K562 (cell line): ENCODE measurements around the gene SLC1A7. TPM values are rescaled to one million over a fixed set of nuclear protein-coding genes. Genes with fewer than 3 reads are reported as not detected.

Source experiments
- ATAC-seq: fragments of 200-7000 bp; cut with Tn5 transposase; 3 replicates; pipeline ENCODE4 v1.9.1; 2020; ENCODE audit warnings: moderate library complexity
- BruUV-seq: library from RNA; stranded (reverse); fragments of 400-500 nt; replicated peaks from 2 replicates; lab custom pipeline; 2021; lab: Mats Ljungman, UMichigan
- CTCF ChIA-PET: fragments of 300-600 bp; formaldehyde crosslinking; extraction: SDS; loops from one replicate; lab custom pipeline; 2021; ENCODE audit warnings: low intra/inter-chr PET ratio; lab: Yijun Ruan, JAX
- POLR2A ChIA-PET: fragments of 300-600, 350-650 bp; sonication (Branson Sonifier 250); formaldehyde crosslinking; extraction: SDS; loops from one replicate; lab custom pipeline; 2021; ENCODE audit warnings: antibody characterized with exemption, inconsistent platforms; lab: Yijun Ruan, JAX
- DNase-seq, 4 experiments: peaks; one replicate each; pipeline versions ENCODE4 v3.0.0 to v3.0.0-alpha.2; 2011 to 2018; ENCODE audit warnings: low spot score in 3 of 4, mixed read lengths in 3 of 4; ENCODE audit errors: extremely low read depth in 1 of 4
- FAIRE-seq: peaks from 2 replicates; lab custom pipeline; 2011; peaks lifted over from hg19 to GRCh38; lab: Jason Lieb, UNC
- H2AFZ ChIP-seq: 2 replicates; pipeline ENCODE4 v1.6.0; 2011; ENCODE audit warnings: low read depth, low read length, control low read depth, inconsistent platforms
- H3K27ac ChIP-seq: fragments of 200-600 bp; 3 replicates; pipeline ENCODE4 v1.8.0; 2011; ENCODE audit warnings: low read depth, mild to moderate bottlenecking, control low read depth, inconsistent platforms, low read length, moderate library complexity, mixed read lengths; ENCODE audit errors: extremely low read depth
- H3K27me3 ChIP-seq, 2 experiments: fragments of 300-600 bp in 1 of 2; 2 replicates in 1 of 2; 3 replicates in 1 of 2; pipeline versions ENCODE4 v1.6.0 to v1.8.0; 2011; ENCODE audit warnings: inconsistent platforms in 2 of 2, low read length in 2 of 2, mild to moderate bottlenecking in 1 of 2, mixed read lengths in 1 of 2, moderate library complexity in 1 of 2; ENCODE audit not compliant: control insufficient read depth in 2 of 2, insufficient read depth in 2 of 2
- H3K36me3 ChIP-seq: fragments of 300-600 bp; 3 replicates; pipeline ENCODE4 v1.8.0; 2011; ENCODE audit warnings: mild to moderate bottlenecking, low read length, inconsistent platforms; ENCODE audit not compliant: control insufficient read depth, insufficient read depth
- H3K4me1 ChIP-seq, 2 experiments: fragments of 200-600 bp in 1 of 2; replicated peaks in 1 of 2; 2 replicates in 1 of 2; 3 replicates in 1 of 2; pipeline versions ENCODE4 v1.5.1 to v1.8.0; 2011; ENCODE audit warnings: inconsistent platforms in 2 of 2, low read length in 2 of 2, mild to moderate bottlenecking in 1 of 2, mixed read lengths in 1 of 2, moderate library complexity in 1 of 2; ENCODE audit not compliant: control insufficient read depth in 2 of 2, insufficient read depth in 2 of 2
- H3K4me2 ChIP-seq: 2 replicates; pipeline ENCODE4 v1.6.1; 2011; ENCODE audit warnings: low read length, control low read depth, inconsistent platforms, mixed read lengths; ENCODE audit not compliant: insufficient read depth
- H3K4me3 ChIP-seq: fragments of 200-600 bp; sonication (generic), shearing (Covaris generic); 2 replicates; pipeline ENCODE4 v1.5.1; 2016; ENCODE audit warnings: control low read depth, inconsistent platforms
- H3K79me2 ChIP-seq: fragments of 200-600 bp; 3 replicates; pipeline ENCODE4 v1.8.0; 2011; ENCODE audit warnings: low read length, inconsistent platforms; ENCODE audit not compliant: control insufficient read depth, insufficient read depth
- H3K9ac ChIP-seq, 2 experiments: 2 replicates each; pipeline versions ENCODE4 v1.6.0 to v1.6.1; 2011; ENCODE audit warnings: low read depth in 2 of 2, low read length in 2 of 2, control low read depth in 1 of 2, inconsistent platforms in 1 of 2, mild to moderate bottlenecking in 1 of 2, mixed read lengths in 1 of 2; ENCODE audit not compliant: insufficient read depth in 1 of 2
- H3K9me1 ChIP-seq: one replicate; pipeline ENCODE4 v1.6.0; 2011; ENCODE audit warnings: inconsistent platforms, mild to moderate bottlenecking, low read length, moderate library complexity; ENCODE audit not compliant: control insufficient read depth, insufficient read depth
- H3K9me3 ChIP-seq: replicated peaks from 2 replicates; pipeline ENCODE4 v1.5.1; 2011; ENCODE audit warnings: low read depth, low read length, inconsistent platforms; ENCODE audit not compliant: control insufficient read depth, insufficient read depth
- H4K20me1 ChIP-seq: replicated peaks from 2 replicates; pipeline ENCODE4 v1.6.1; 2011; ENCODE audit warnings: low read length, inconsistent platforms, mixed read lengths; ENCODE audit not compliant: control insufficient read depth, insufficient read depth
- BCL6 ChIP-seq: fragments of 250-450 bp; sonication (Bioruptor Pico); IDR thresholded peaks from 2 replicates; pipeline ENCODE4 v1.4.0; 2020
- DPF2 ChIP-seq: fragments of 450-650 bp; IDR thresholded peaks from 2 replicates; pipeline ENCODE4 v1.6.1; 2016
- HDAC1 ChIP-seq, 2 experiments: fragments of 450-650 bp; IDR thresholded peaks; 2 replicates each; pipeline ENCODE4 v1.6.1; 2016 to 2017; ENCODE audit warnings: inconsistent platforms in 1 of 2, mild to moderate bottlenecking in 1 of 2, moderate library complexity in 1 of 2
- HMBOX1 ChIP-seq: sonication (generic); IDR thresholded peaks from 2 replicates; pipeline ENCODE4 v1.6.1; 2016
- ILK ChIP-seq: fragments of 450-650 bp; IDR thresholded peaks from 2 replicates; pipeline ENCODE4 v1.6.1; 2016; ENCODE audit warnings: missing genetic modification characterization, low read depth, mild to moderate bottlenecking, missing compliant biosample characterization, moderate library complexity, borderline replicate concordance
- KDM2B ChIP-seq: fragments of 250-450 bp; sonication (Bioruptor Pico); IDR thresholded peaks from 2 replicates; pipeline ENCODE4 v1.8.0; 2021; ENCODE audit warnings: mild to moderate bottlenecking, moderate library complexity
- MXD1 ChIP-seq: fragments of 250-450 bp; sonication (Bioruptor Pico); IDR thresholded peaks from 2 replicates; pipeline ENCODE4 v1.8.0; 2021; ENCODE audit warnings: borderline replicate concordance, mild to moderate bottlenecking, moderate library complexity; ENCODE audit not compliant: poor library complexity, severe bottlenecking
- POLR2B ChIP-seq: fragments of 450-650 bp; IDR thresholded peaks from 2 replicates; pipeline ENCODE4 v1.6.1; 2018; ENCODE audit warnings: low read depth; ENCODE audit not compliant: partially characterized antibody
- PTTG1 ChIP-seq: fragments of 450-650 bp; IDR thresholded peaks from 2 replicates; pipeline ENCODE4 v1.6.1; 2016; ENCODE audit warnings: low read depth, mild to moderate bottlenecking, missing genetic modification characterization, missing compliant biosample characterization
- RBM22 ChIP-seq: fragments of 200-400 bp; formaldehyde crosslinking; IDR thresholded peaks from 2 replicates; pipeline ENCODE4 v1.6.1; 2018; ENCODE audit warnings: low read length, low read depth; ENCODE audit not compliant: poor library complexity, severe bottlenecking
- SAFB ChIP-seq: fragments of 200-400 bp; formaldehyde crosslinking; IDR thresholded peaks from 2 replicates; pipeline ENCODE4 v1.6.1; 2017; ENCODE audit warnings: low read depth, low read length, borderline replicate concordance
- TBP ChIP-seq: optimal IDR thresholded peaks from 2 replicates; pipeline ENCODE3; 2011; ENCODE audit warnings: low read depth, low read length, improper control_type of control experiment
- USF1 ChIP-seq: sonication (generic); formaldehyde crosslinking; IDR thresholded peaks from 2 replicates; pipeline ENCODE4 v1.9.0; 2022; ENCODE audit warnings: mild to moderate bottlenecking, missing genetic modification reagents
- WHSC1 ChIP-seq: IDR thresholded peaks from one replicate; pipeline ENCODE4 v1.6.1; 2012; ENCODE audit warnings: low read length, control low read depth, inconsistent platforms
- ZNF384 ChIP-seq: IDR thresholded peaks from 2 replicates; pipeline ENCODE4 v1.6.1; 2012; ENCODE audit warnings: low read depth, low read length, improper control_type of control experiment
- WGBS: fragments of 100-300 bp; shearing (Covaris generic); methylation state at CpG from one replicate; pipeline ENCODE4 v1.1.6; 2016; ENCODE audit warnings: low coverage, mixed read lengths; ENCODE audit not compliant: insufficient coverage; ENCODE audit errors: missing lambda C conversion rate; 5-methylcytosine and 5-hydroxymethylcytosine counted together
- in situ Hi-C: fragments of 300-500 bp; cut with MboI; formaldehyde crosslinking; loops from 4 replicates; pipeline ENCODE4 v1.15.0; 2018; ENCODE audit warnings: inconsistent platforms, mixed read lengths
- intact Hi-C: fragments of 100-400 bp; cut with micrococcal nuclease; formaldehyde crosslinking; loops from 2 replicates; pipeline ENCODE4 v1.14.2; 2022
- polyA plus RNA-seq, 8 experiments: library from polyadenylated mRNA; depleted of rRNA in 4 of 8; stranded (reverse) in 5 of 8; unstranded in 3 of 8; fragments of >200 nt; fragmentation: Nextera tagmentation in 2 of 8; fragmentation: Illumina TruSeq in 1 of 8; extraction: Ambion mirVana in 2 of 8; extraction: Trizol in 1 of 8; gene quantifications; 2 replicates each; pipeline versions ENCODE4 v1.2.1 to v1.2.3, GENCODE V29; 2011 to 2014; ENCODE audit warnings: inconsistent platforms in 1 of 8, missing spikeins in 1 of 8
- total RNA-seq, 7 experiments: library from RNA; depleted of rRNA in 6 of 7; stranded (reverse); fragments of >200 nt in 6 of 7; fragmentation: Illumina TruSeq in 2 of 7; extraction: Trizol in 2 of 7; gene quantifications; 2 replicates each; pipeline versions ENCODE4 v1.2.1 to v1.2.3, GENCODE V29; 2011 to 2021; ENCODE audit warnings: low replicate concordance in 1 of 7

SLC1A7 gene
- total and polyA plus RNA-seq, 9 of the 15 experiments (the other 6 are each of a cell fraction or from before 2014, with no cell fraction given) = 0.07 TPM; not detected in 8

- POLR2A ChIA-PET = no interaction called here
- Histone ChIP-seq H3K9me1 (no peaks in the 10 kb centered on the region), H2AFZ (no peak overlapping the region), H3K79me2 (no peaks in the 10 kb centered on the region), H3K36me3 (no peaks in the 10 kb centered on the region), H3K9ac (no peak overlapping the region), H3K4me3 (no peak overlapping the region), H3K9me3 (no peaks in the 10 kb centered on the region), H3K4me1 (peaks cover 0 to 31% of the 10 kb centered on the region in 2 experiments; a peak in 1 of 5 replicates), H3K27ac (no peak overlapping the region), H3K27me3 (peaks cover 55 to 89% of the 10 kb centered on the region in 2 experiments), H3K4me2 (no peak overlapping the region), H4K20me1 (peaks cover 10% of the 10 kb centered on the region)
- 3% methylated on average over 12 of the region's 12 CpGs for WGBS
- in situ Hi-C loops = loop anchor here (5.0 kb wide), 1 partner anchor 43 kb away; no protein-coding TSS in a partner anchor
- DNase-seq (no peak), ATAC-seq (no peak), FAIRE-seq (no peak)
- no TSS peak for BruUV-seq
- TF ChIP-seq USF1 = no peak
- no peak for TF ChIP-seq PTTG1 (tag)
- TF ChIP-seq POLR2B = no peak
- no peak for TF ChIP-seq ZNF384
- no peak for TF ChIP-seq RBM22
- TF ChIP-seq HMBOX1 = no peak
- TF ChIP-seq KDM2B (CRISPR knock-in tag) = no peak
- TF ChIP-seq SAFB = no peak
- TF ChIP-seq BCL6 = no peak
- TF ChIP-seq ILK = no peak
- no peak for TF ChIP-seq MXD1 (CRISPR knock-in tag)
- TF ChIP-seq WHSC1 = no peak
- no peak for TF ChIP-seq TBP
- no peak for TF ChIP-seq HDAC1 (IDR thresholded peaks at IDR 0.05)
- TF ChIP-seq DPF2 = no peak
- CTCF ChIA-PET = no interaction called here
- intact Hi-C loops = no loop called here
Observed at GRCh38 chr1:53120659-53121058, 21.8 kb downstream of the SLC1A7 start.
